GM10847 (cell line): ENCODE measurements around the gene UBASH3A.

Experiments
- POLR2A ChIP-seq: IDR thresholded peaks from 2 replicates; pipeline ENCODE4 v1.6.1; 2011; ENCODE audit not compliant: insufficient read length; ENCODE audit errors: extremely low read depth

Gene UBASH3A

DNA sequence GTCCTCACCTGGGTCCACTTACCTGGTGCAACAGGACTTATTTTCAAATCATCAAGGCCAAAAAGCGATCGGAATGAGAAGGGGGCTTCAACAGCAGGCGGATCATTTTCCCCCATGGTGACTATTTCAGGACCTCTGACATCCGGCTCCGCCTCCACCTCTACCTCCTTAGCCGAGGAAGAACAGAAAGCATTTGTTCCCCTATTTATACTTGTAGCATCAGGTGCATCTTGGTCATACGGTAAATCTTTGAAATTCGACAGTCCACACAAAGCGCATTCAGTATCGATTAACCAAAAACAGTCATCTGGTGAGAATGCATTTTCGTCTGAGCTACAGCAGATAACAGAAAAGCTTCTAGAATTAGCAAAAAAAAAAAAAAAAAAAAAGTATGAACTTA lies 8.4 kb upstream of the UBASH3A start:
- no peak for TF ChIP-seq POLR2A

DNA sequence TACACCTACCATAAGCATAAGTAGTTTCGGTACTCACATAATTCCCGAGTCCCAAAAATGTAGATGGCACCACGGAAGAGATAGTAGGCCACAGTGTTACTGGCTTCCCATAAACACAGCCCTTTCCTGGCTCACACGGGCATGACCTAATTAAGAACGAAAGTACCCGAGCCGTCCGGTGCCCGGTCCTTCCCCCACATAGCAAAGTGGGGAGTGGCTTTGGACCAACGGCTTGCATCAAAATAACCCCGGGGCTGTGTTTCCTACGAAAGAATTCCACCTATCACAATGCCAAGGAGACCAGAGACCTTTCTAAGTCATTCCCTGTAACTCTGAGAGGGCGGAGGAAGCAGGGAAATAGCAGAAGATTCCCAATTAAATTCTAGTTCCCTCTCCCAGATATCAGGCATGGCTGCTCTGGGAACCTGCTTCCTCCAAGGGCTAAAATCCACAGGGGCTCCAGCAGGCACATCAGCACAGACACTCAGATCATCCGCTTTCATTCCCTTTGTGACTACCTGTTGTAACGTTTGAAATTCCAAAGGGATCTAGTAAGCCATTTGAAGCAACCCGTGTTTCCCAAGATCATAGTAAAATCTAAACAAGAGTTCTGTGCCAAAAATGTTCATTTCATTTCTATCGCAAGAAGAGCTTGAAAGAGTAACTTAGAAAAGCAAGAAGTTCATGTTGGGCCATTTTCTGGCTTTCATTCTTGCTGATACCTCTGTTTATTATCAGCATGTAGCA lies 7.6 kb upstream of the UBASH3A start, which contains the start of gene TMPRSS3:
Gene TMPRSS3 (minus strand): TSS at position 148 of the 747 bp plus-strand sequence. CDS start 635 bp downstream, outside the sequence.
- TF ChIP-seq POLR2A: no peak

DNA sequence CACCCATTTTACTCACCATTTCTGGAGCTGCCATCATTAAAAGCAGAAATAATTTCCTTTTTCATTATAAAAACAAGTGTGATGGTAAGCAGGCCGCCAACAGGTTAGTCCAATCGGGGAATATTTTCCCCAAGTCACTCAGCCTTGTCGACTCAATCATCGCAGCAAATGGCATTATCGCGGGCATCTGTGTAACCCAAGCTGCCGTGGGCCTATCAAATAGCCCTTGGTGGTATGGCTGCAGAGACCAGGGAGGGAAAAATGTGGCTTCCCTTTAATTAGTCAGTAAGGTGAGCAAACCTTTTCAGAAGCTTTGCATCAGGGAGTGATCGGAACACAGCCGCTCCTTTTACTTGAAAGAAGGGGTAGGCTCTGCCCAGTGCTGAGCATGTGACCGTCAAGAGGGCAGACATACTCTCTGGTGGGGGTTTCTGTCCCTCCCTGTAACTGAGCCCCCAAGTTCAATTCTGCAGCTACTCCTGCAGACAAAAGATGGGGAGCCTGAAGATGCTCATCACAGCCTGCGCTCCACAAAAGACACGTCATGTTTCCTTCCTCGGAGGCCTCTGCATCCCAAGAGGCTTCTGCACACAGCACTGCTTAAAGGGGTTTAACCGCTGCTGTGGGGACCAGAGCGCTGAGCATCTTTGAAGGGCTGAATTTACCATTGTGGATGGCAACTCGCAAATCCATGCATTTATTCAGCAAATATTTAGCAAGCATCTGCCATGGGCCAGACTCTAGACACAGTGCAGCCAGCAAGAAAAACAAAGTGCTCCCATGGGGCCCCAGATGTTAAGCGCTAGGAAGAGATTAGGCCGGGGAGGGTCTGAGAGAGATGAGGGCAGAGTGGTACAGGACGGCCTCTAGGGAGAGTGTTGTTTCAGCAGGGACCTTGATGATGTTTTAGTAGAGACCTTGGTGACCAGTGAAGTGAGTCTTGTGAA lies 6.6 kb upstream of the UBASH3A start:
- TF ChIP-seq POLR2A: no peak

DNA sequence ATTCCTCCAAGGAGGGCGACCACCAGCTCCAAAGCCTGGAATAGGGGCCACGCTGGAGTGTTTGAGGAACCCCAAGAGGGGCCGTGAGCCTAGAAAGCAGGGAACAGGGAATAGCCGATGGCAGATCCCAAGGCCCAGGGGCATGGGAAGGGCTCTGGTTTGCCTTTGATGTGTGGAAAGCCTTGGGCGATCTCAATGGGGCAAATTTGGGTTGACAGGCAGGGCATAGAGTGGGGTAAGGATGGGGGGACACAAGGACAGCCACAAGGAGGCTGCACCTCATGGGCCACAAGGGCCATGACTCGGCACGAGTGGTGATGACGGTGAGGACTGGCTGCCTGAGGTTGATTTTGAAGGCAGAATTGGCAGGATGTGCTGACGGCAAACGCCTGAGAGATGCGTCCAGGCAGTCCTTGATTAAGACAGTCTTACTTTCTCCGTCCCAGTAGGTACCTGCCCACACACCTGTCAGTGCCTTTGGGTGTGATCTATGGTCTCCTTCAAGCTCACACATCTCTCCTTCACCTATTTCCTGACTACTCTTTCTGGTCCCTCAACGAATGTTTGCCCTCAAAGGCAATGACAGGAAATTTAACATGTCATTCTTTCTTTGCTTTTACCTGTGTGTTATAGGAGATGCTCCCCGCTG lies 5.8 kb upstream of the UBASH3A start:
- no peak for TF ChIP-seq POLR2A

- TF ChIP-seq POLR2A: no peak
Observed at GRCh38 chr21:42398436-42399028, 5.2 kb upstream of the UBASH3A start.

DNA sequence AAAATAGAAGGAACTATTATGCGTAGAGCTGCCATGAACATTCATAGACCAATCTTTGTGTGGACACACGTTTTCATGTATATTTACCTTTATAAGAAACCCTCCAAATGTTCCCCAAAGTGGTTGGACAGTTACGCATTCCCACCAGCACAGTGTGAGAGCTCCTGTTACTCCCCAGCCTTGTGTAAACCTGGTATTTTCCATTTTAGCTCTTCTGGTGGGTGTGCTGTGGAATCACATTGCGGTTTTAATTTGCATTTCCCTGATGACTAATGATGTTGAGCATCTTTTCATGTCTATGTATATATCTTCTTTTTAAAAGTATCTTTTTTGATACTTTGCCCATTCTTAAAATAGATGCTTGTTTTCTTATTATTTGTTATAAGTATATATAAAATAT lies 3.2 kb upstream of the UBASH3A start:
- no peak for TF ChIP-seq POLR2A

- TF ChIP-seq POLR2A: no peak
Observed at GRCh38 chr21:42401154-42401553, 2.5 kb upstream of the UBASH3A start.

DNA sequence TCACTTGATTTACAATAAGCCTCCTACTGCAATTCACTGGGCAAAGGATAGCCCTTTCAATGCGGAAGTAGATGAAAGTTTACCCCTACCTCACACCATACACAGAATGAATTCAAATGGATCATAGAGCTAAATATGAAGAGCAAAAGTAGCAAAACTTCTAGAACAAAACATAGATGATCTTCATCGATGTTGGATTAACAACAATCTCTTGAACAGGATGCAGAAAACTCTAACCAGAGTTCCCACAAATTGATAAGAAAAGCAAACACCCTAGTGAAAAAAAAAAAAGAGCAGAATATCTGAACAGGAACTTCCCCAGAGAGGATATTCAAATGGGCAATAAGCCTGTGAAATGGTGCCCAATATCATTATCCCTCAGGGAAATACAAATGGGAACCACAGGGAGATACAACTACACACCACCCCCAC lies 1.9 kb upstream of the UBASH3A start:
- TF ChIP-seq POLR2A: no peak

DNA sequence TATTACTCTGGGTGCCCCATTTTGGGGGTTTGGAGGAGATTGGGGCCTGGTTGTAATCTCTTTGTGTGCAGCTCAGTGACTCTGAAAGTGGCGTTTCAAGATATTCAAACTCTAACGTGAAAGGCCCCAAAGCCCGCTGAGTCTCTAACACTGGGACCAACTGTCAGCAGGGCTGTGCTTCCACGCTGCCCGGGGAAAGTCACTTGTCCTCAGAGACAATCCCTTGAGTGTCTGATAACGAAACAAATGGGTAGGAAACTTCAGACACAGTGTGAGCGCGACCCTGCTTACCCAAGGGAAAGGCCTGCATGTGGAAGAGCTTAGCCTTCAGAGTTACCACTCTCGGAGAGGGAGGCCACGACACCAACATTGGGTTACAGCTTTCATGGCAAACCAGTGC lies 837 bp downstream of the UBASH3A start:
- TF ChIP-seq POLR2A: no peak

DNA sequence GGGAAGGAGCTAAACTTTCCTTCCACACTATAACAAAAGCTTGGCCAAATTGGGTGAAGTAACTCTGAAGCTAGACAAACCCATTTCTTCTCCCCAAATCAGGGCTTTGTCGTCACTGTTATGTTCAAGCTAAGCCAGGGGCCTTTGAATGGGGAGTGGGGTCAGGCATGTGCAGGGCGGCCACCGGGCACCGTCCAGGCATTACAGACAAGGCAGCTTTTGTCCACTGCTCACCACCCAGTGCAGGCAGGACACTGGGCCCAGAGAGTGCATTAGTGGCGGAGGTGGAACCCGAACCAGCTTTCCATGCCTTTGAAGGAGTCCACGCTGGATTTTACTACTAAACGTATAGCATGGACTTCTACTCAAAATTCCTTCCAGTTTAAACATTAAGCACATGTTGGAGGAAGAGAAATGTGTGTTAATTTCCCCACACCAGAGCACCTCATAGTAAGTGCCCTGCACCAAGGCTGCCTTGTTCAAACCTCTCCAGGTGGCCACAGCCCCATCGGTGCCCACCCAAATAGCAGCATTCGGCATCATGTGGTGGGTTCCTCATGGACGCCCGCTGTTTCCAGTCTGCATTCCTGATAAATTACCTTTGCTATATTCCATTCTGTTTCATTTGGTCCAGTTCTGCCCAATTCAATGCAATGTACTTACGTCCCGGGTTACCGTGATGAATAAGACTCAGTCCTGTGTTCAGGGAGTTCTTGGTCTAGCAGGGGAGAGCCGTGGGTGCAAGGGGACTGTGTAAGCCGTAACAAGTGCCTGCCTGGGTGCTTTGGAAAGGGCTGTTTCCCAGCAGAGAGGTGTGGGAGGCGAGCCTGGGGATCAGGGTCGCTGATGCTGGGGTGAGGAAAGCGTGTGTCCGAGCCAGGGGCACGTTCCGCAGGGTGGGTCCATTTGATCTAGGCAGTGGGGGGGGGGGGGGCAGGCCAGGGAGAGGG lies 1.6 kb downstream of the UBASH3A start:
- no peak for TF ChIP-seq POLR2A

- no peak for TF ChIP-seq POLR2A
Observed at GRCh38 chr21:42406201-42406621, 2.5 kb downstream of the UBASH3A start.

DNA sequence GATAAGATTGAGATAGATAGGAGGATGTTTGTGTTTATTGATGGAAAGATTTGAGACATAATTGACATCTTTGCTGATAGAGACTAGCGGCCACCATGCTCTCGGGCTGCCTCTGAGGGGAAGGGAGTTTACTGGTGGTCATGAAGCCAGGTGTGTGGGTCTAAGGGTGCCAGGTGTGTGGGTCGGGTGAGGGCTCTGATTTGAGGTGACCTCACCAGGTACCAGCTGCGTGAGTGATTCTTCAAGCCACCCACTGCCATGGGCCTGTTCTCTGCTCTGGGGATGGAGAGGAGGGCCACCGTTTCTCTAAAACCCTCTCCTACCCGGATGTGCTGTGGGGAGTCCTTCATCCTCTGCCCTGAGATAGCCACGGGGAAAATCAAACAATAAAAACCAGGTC lies 3.2 kb downstream of the UBASH3A start:
- TF ChIP-seq POLR2A: no peak

DNA sequence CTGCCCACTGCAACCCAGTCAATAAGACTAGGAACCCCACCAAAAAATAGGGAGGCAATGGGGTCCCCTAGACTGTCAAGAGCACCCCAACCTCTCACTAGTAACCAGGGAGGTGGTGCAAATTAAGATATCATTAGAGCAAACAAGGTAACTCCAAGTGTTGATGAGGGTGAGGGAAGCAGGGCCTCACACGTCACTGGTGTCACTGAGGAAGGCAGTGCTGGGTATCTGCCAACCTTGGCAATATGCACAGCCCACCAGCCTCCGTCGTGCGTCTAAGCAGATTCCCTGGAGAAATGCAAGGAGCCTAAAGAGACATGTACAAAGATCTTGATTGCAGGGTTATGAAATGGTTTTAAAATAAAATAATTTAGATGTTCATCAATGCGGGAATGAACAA lies 3.8 kb downstream of the UBASH3A start:
- TF ChIP-seq POLR2A: no peak

- no peak for TF ChIP-seq POLR2A
Observed at GRCh38 chr21:42409366-42409765, 5.7 kb downstream of the UBASH3A start.
